CD4-positive, alpha-beta T cell treated with Interleukin-2 at 100 ng/mL for 4 hours (primary cell): ENCODE data around the gene ANKDD1B.

Source experiments
- DNase-seq: peaks from one replicate; pipeline ENCODE4 v3.0.0-alpha.2; 2020; ENCODE audit warnings: low spot score

The ANKDD1B gene

DNA sequence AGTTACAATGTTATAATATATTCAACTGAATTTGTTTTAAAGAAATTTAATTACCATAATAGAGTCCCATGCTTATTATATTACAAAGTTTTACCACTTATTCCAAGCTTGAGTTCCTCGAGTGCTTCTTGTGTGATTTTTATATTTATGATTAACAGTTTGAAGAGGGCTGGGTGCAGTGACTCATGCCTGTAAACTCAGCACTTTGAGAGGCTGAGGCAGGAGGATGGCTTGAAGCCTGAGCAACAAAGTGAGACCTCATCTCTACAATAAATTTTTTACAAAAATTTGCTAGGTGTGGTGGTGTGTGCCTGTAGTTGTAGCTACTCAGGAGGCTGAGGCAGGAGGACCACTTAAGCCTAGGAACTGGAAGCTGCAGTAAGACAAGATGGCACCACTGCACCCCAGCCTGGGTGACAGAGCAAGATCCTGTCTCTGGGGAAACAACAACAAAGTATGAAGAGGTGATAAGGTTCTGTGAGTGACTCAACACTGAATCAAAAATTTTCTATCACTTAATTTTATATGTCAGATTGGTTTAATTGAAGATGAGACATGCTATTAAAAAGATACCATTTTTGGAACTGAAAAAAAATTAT, 96.8 kb downstream of the ANKDD1B start:
- no peak for DNase-seq

- no peak for DNase-seq
Measured at GRCh38 chr5:75710637-75711036, 99.4 kb downstream of the ANKDD1B start.

GRCh38 chr5:75711151-75711550, 99.9 kb downstream of the ANKDD1B start:
- DNase-seq, result no peak

- no peak for DNase-seq
Measured at GRCh38 chr5:75712091-75712490, 100.8 kb downstream of the ANKDD1B start.

- no peak for DNase-seq
Measured at GRCh38 chr5:75716715-75717081, 105.4 kb downstream of the ANKDD1B start.

- DNase-seq, result peak; percentile 99
Measured at GRCh38 chr5:75717082-75717922, 106.0 kb downstream of the ANKDD1B start, which contains the start of gene POC5. Gene POC5 (minus strand): TSS chr5:75717437. CDS start chr5:75712937, 4,500 bp downstream.

- DNase-seq, result no peak
Measured at GRCh38 chr5:75720882-75721281, 109.6 kb downstream of the ANKDD1B start.
